ENCODE measurements around the gene NOC4L. TPM values are rescaled to one million over a fixed set of nuclear protein-coding genes. Genes with fewer than 3 reads are reported as not detected.

Gene NOC4L
- total RNA-seq, 1 experiment from 2014 or later: 10.4 TPM

DNA sequence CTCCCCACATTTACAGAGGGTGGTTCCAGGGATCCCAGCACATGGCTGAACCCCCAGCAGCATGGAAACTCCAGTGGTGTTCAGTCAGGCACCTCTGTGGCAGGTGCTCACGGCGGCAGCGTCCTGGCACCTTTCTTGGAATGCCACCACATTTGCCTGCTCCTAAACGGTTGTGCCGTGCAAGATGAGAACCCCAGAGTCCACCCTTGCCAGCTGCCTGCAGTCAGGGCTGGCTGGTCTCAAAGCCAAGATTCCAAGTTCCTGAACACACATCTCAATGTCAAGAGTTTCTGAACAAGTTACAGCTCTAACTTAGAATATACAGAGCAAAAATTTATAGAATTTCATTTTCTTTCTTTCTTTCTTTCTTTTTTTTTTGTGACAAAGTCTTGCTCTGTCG, 38.8 kb upstream of the NOC4L start:
- no peak for DNase-seq
- Histone ChIP-seq H4K20me1 (ENCODE audit: insufficient read depth, low read depth, low read length) (0 out of 2 replicates have a peak, but pooled peaks cover 3% of the 10 kb centered on the region), H3K9ac (ENCODE audit: low read length) (no peak overlapping the region), H3K4me3 (ENCODE audit: low read length) (no peak overlapping the region), H3K27ac (ENCODE audit: low read length) (no peak overlapping the region), H3K27me3 (ENCODE audit: low read length) (no peaks in the 10 kb centered on the region), H3K9me3 (ENCODE audit: low read length) (no peaks in the 10 kb centered on the region), H3K4me1 (ENCODE audit: low read length) (no peaks in the 10 kb centered on the region), H3K79me2 (ENCODE audit: low read length) (peaks cover 17% of the 10 kb centered on the region), H3K9me2 (replicated peaks; ENCODE audit: insufficient read depth, low read length) (no peaks in the 10 kb centered on the region), H3K36me3 (ENCODE audit: insufficient read depth, low read length) (no peaks in the 10 kb centered on the region), H3K4me2 (ENCODE audit: low read depth, low read length, poor library complexity, severe bottlenecking) (no peak overlapping the region), H2AFZ (ENCODE audit: low read length) (no peak overlapping the region)

DNA sequence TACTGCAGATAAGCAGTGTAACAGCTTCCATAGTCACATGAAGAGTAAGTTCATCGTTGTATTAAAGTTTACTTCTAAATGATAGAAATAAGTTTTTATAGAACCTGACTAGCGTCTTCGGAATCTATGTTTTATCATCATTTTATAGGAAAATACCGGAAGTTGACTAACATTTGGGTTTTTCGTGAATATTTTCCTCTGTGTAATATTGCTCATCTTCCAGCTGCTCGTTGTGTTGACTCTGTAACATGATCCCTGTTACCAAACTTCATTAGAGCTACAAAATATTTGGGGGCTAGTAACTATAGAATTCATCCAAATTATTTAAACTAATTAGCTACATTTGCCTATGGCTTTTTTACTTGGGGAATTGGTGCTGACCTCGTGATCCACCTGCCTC, 37.3 kb upstream of the NOC4L start:
- no peaks in the 10 kb centered on the region for H3K36me3 ChIP-seq (ENCODE audit: insufficient read depth, low read length)
- H3K4me3 ChIP-seq (ENCODE audit: low read length): no peak overlapping the region
- no peak overlapping the region for H3K9ac ChIP-seq (ENCODE audit: low read length)
- no peak overlapping the region for H3K27ac ChIP-seq (ENCODE audit: low read length)
- 0 out of 2 replicates have a peak, but pooled peaks cover 3% of the 10 kb centered on the region for H4K20me1 ChIP-seq (ENCODE audit: insufficient read depth, low read depth, low read length)
- no peaks in the 10 kb centered on the region for H3K9me3 ChIP-seq (ENCODE audit: low read length)
- no peak overlapping the region for H3K4me2 ChIP-seq (ENCODE audit: low read depth, low read length, poor library complexity, severe bottlenecking)
- no peaks in the 10 kb centered on the region for H3K4me1 ChIP-seq (ENCODE audit: low read length)
- no peaks in the 10 kb centered on the region for H3K9me2 ChIP-seq (replicated peaks; ENCODE audit: insufficient read depth, low read length)
- H2AFZ ChIP-seq (ENCODE audit: low read length): no peak overlapping the region
- H3K27me3 ChIP-seq (ENCODE audit: low read length): no peaks in the 10 kb centered on the region
- peaks cover 11% of the 10 kb centered on the region for H3K79me2 ChIP-seq (ENCODE audit: low read length)
- no peak for DNase-seq

DNA sequence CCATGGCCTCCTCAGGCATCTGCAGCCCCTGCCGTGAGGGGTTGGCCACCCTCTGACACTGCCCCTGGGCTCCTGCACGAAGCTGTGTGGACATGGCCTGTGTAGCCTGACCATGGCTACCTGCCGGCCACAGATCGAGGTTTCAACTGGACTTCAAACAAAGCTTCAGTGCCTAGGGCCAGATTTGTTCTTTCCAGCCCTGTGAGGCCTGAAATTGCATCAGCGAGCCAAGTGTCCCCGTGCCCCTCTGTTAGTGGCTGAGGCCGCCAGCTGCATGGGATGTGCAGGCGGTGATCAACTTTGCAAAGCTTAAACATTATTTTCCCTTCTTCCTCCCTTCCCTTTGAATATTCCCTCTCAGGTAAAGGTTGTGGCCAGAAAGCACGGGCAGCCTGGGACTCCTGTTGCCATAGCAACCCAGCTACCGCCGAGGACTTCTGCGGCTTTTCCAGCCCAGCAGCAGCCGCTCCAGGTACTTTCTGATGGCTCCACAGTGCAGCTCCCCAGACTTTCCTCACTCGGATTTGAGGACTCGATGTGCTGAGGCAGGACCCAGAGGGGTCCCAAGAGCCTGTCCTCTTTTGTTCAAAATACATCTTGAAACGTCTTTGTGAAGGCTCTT, 35.9 kb upstream of the NOC4L start:
- Histone ChIP-seq H4K20me1 (ENCODE audit: insufficient read depth, low read depth, low read length) (0 out of 2 replicates have a peak, but pooled peaks cover 3% of the 10 kb centered on the region), H3K4me3 (ENCODE audit: low read length) (no peak overlapping the region), H3K79me2 (ENCODE audit: low read length) (peaks cover 11% of the 10 kb centered on the region), H3K27ac (ENCODE audit: low read length) (no peak overlapping the region), H3K36me3 (ENCODE audit: insufficient read depth, low read length) (peaks cover 2% of the 10 kb centered on the region; the same call in 1 of the 2 replicates), H3K9me3 (ENCODE audit: low read length) (no peaks in the 10 kb centered on the region), H3K4me2 (ENCODE audit: low read depth, low read length, poor library complexity, severe bottlenecking) (no peak overlapping the region), H3K9ac (ENCODE audit: low read length) (no peak overlapping the region), H3K27me3 (ENCODE audit: low read length) (no peaks in the 10 kb centered on the region), H3K4me1 (ENCODE audit: low read length) (no peaks in the 10 kb centered on the region), H2AFZ (ENCODE audit: low read length) (no peak overlapping the region), H3K9me2 (replicated peaks; ENCODE audit: insufficient read depth, low read length) (no peaks in the 10 kb centered on the region)
- DNase-seq: no peak

DNA sequence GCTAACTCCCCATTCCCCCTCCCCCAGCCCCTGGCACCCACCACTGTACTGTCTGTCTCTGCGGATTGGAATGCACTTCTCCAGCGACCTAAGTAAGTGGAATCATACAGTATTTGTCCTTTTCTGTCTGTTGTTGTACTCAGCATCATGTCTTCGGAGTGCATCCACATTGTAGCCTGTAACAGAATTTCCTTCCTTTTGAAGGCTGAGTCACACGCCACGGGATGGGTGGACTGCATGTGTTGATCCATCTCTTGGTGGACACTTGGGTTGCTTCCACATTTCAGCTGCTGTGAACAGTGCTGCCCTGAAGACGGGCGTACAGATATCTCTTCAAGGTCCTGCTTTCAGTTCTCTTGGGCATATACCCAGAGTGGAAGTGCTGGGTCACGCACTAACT, 34.5 kb upstream of the NOC4L start:
- Histone ChIP-seq H2AFZ (ENCODE audit: low read length) (no peak overlapping the region), H3K4me3 (ENCODE audit: low read length) (no peak overlapping the region), H3K9me2 (replicated peaks; ENCODE audit: insufficient read depth, low read length) (no peaks in the 10 kb centered on the region), H3K27me3 (ENCODE audit: low read length) (no peaks in the 10 kb centered on the region), H3K27ac (ENCODE audit: low read length) (no peak overlapping the region), H3K4me1 (ENCODE audit: low read length) (no peaks in the 10 kb centered on the region), H3K4me2 (ENCODE audit: low read depth, low read length, poor library complexity, severe bottlenecking) (no peak overlapping the region), H4K20me1 (ENCODE audit: insufficient read depth, low read depth, low read length) (no peaks in the 10 kb centered on the region), H3K36me3 (ENCODE audit: insufficient read depth, low read length) (peaks cover 13% of the 10 kb centered on the region; the same call in 1 of the 2 replicates), H3K9ac (ENCODE audit: low read length) (no peak overlapping the region), H3K9me3 (ENCODE audit: low read length) (no peaks in the 10 kb centered on the region), H3K79me2 (ENCODE audit: low read length) (peaks cover 11% of the 10 kb centered on the region)
- no peak for DNase-seq

DNA sequence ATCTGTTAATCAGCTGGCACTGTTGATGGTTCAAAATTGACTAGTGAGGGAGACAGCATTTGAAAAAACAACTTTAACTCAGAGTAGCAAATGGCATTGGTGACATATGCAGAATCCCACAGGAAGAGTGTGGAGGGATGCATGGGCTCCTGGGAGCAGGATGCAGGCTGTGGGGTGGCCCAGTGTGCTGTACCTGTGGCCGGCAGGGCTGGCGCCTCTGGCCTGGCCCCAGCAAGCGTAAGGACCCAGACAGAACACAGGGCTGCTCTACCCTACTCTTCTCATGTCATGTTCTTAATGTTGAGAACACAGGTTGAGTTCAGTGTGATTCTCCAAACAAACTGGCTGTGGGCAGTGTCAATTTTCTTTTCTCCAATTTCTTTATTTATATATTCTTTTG, 33.6 kb upstream of the NOC4L start:
- no peaks in the 10 kb centered on the region for H3K4me1 ChIP-seq (ENCODE audit: low read length)
- no peak overlapping the region for H3K27ac ChIP-seq (ENCODE audit: low read length)
- no peaks in the 10 kb centered on the region for H3K9me3 ChIP-seq (ENCODE audit: low read length)
- H3K9ac ChIP-seq (ENCODE audit: low read length): no peak overlapping the region
- H3K79me2 ChIP-seq (ENCODE audit: low read length): peaks cover 11% of the 10 kb centered on the region
- H2AFZ ChIP-seq (ENCODE audit: low read length): no peak overlapping the region
- H4K20me1 ChIP-seq (ENCODE audit: insufficient read depth, low read depth, low read length): no peaks in the 10 kb centered on the region
- no peaks in the 10 kb centered on the region for H3K27me3 ChIP-seq (ENCODE audit: low read length)
- no peak overlapping the region for H3K4me2 ChIP-seq (ENCODE audit: low read depth, low read length, poor library complexity, severe bottlenecking)
- no peak for DNase-seq
- no peak overlapping the region for H3K4me3 ChIP-seq (ENCODE audit: low read length)
- no peaks in the 10 kb centered on the region for H3K9me2 ChIP-seq (replicated peaks; ENCODE audit: insufficient read depth, low read length)
- H3K36me3 ChIP-seq (ENCODE audit: insufficient read depth, low read length): peaks cover 17% of the 10 kb centered on the region; the same call in 1 of the 2 replicates

DNA sequence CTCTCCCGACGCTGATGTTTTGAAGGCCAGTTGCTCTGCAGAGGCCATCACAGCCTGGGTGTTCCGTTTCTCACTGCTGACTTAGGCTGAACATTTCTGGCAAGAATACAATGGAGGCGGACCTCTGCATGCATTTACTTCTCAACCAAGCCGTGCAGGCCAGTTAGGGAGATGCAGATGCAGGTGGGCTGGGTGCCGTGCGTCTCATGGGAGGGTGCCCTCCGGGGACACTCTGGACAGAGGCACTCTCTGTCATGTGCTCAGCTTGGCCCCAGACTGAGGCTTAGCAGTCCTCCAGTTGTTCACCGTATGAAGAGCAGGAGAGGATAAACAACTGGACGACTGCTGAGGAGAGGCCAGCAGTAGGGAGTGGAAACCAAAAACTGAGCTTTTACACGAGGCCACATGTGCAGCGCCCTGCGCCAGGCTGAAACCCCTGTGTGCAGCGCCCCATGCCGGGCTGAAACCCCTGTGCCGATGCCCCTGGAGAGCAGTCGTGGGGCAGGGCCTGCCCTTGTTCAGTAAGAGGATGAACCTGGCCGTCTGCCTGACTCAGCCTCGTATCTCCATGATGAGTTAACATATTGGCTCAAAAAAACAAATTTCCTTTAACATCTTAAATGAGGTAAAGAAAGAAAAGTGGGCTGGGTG, 32.5 kb upstream of the NOC4L start:
- H3K9me2 ChIP-seq (replicated peaks; ENCODE audit: insufficient read depth, low read length): no peaks in the 10 kb centered on the region
- no peak overlapping the region for H3K4me3 ChIP-seq (ENCODE audit: low read length)
- H2AFZ ChIP-seq (ENCODE audit: low read length): no peak overlapping the region
- no peaks in the 10 kb centered on the region for H3K27me3 ChIP-seq (ENCODE audit: low read length)
- no peak overlapping the region for H3K27ac ChIP-seq (ENCODE audit: low read length)
- no peak overlapping the region for H3K9ac ChIP-seq (ENCODE audit: low read length)
- no peak overlapping the region for H3K4me2 ChIP-seq (ENCODE audit: low read depth, low read length, poor library complexity, severe bottlenecking)
- no peaks in the 10 kb centered on the region for H4K20me1 ChIP-seq (ENCODE audit: insufficient read depth, low read depth, low read length)
- no peak for DNase-seq
- H3K9me3 ChIP-seq (ENCODE audit: low read length): no peaks in the 10 kb centered on the region
- H3K36me3 ChIP-seq (ENCODE audit: insufficient read depth, low read length): peaks cover 25% of the 10 kb centered on the region; the same call in 1 of the 2 replicates
- H3K4me1 ChIP-seq (ENCODE audit: low read length): no peaks in the 10 kb centered on the region
- peaks cover 10% of the 10 kb centered on the region for H3K79me2 ChIP-seq (ENCODE audit: low read length)

DNA sequence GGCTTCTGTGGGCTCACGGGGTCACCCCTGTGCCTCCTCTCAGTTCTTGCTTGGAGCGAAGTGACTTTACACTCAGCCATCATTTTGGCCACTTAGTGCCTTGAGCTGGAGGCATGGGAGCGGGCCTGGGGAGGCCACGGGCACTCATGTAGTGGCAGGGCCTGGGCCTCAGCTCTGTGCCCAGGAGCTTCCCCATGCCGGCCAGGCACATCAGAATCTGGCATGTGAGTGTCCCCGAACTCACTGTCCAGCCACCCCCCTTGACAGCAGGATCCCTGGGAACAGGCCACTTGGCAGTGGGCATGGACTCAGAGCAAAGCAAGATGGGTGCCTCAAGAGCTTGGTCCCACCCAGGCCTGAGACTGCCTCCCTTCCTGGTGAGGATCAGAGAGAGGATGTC, 29.6 kb upstream of the NOC4L start:
- H3K9ac ChIP-seq (ENCODE audit: low read length): no peak overlapping the region
- H3K4me2 ChIP-seq (ENCODE audit: low read depth, low read length, poor library complexity, severe bottlenecking): no peak overlapping the region
- H3K9me2 ChIP-seq (replicated peaks; ENCODE audit: insufficient read depth, low read length): no peaks in the 10 kb centered on the region
- DNase-seq: no peak
- no peaks in the 10 kb centered on the region for H4K20me1 ChIP-seq (ENCODE audit: insufficient read depth, low read depth, low read length)
- H3K79me2 ChIP-seq (ENCODE audit: low read length): no peaks in the 10 kb centered on the region
- peaks cover 25% of the 10 kb centered on the region; the same call in 1 of the 2 replicates for H3K36me3 ChIP-seq (ENCODE audit: insufficient read depth, low read length)
- H3K4me1 ChIP-seq (ENCODE audit: low read length): no peaks in the 10 kb centered on the region
- no peak overlapping the region for H3K27ac ChIP-seq (ENCODE audit: low read length)
- no peaks in the 10 kb centered on the region for H3K27me3 ChIP-seq (ENCODE audit: low read length)
- no peaks in the 10 kb centered on the region for H3K9me3 ChIP-seq (ENCODE audit: low read length)
- no peak overlapping the region for H3K4me3 ChIP-seq (ENCODE audit: low read length)
- no peak overlapping the region for H2AFZ ChIP-seq (ENCODE audit: low read length)

DNA sequence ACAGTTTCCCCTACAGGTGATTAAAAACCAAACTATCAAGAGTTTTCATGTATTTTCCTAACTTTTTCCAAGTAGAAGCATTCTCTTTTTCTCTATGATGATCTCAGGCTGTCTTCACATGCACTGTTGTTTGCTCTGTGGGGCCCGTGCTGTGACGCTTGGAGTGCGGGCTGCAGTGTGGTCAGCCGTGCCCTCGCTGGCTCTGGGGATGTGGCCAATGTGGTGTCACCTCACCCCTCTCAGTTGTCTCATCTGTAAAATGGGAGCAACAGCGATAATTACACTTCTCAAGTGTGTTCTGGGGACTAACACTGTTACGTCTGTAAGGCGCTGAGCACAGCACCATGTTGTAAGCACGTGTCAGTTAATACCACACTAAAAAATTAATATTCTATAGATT, 28.8 kb upstream of the NOC4L start:
- H3K4me3 ChIP-seq (ENCODE audit: low read length): no peak overlapping the region
- no peaks in the 10 kb centered on the region for H3K9me2 ChIP-seq (replicated peaks; ENCODE audit: insufficient read depth, low read length)
- no peaks in the 10 kb centered on the region for H3K79me2 ChIP-seq (ENCODE audit: low read length)
- H3K4me1 ChIP-seq (ENCODE audit: low read length): no peaks in the 10 kb centered on the region
- peaks cover 25% of the 10 kb centered on the region; the same call in 1 of the 2 replicates for H3K36me3 ChIP-seq (ENCODE audit: insufficient read depth, low read length)
- H3K27ac ChIP-seq (ENCODE audit: low read length): no peak overlapping the region
- no peak for DNase-seq
- H4K20me1 ChIP-seq (ENCODE audit: insufficient read depth, low read depth, low read length): no peaks in the 10 kb centered on the region
- no peaks in the 10 kb centered on the region for H3K27me3 ChIP-seq (ENCODE audit: low read length)
- no peak overlapping the region for H3K4me2 ChIP-seq (ENCODE audit: low read depth, low read length, poor library complexity, severe bottlenecking)
- H2AFZ ChIP-seq (ENCODE audit: low read length): no peak overlapping the region
- H3K9ac ChIP-seq (ENCODE audit: low read length): no peak overlapping the region
- no peaks in the 10 kb centered on the region for H3K9me3 ChIP-seq (ENCODE audit: low read length)
